Measurements from ENCODE around the gene TTLL10. TPM values are rescaled to one million over a fixed set of nuclear protein-coding genes. Genes with fewer than 3 reads are reported as not detected.

Gene TTLL10
- total and polyA plus RNA-seq, 2 of the 8 experiments (the other 6 are each of a cell fraction or from before 2014, with no cell fraction given): 1.1 to 1.7 TPM

DNA sequence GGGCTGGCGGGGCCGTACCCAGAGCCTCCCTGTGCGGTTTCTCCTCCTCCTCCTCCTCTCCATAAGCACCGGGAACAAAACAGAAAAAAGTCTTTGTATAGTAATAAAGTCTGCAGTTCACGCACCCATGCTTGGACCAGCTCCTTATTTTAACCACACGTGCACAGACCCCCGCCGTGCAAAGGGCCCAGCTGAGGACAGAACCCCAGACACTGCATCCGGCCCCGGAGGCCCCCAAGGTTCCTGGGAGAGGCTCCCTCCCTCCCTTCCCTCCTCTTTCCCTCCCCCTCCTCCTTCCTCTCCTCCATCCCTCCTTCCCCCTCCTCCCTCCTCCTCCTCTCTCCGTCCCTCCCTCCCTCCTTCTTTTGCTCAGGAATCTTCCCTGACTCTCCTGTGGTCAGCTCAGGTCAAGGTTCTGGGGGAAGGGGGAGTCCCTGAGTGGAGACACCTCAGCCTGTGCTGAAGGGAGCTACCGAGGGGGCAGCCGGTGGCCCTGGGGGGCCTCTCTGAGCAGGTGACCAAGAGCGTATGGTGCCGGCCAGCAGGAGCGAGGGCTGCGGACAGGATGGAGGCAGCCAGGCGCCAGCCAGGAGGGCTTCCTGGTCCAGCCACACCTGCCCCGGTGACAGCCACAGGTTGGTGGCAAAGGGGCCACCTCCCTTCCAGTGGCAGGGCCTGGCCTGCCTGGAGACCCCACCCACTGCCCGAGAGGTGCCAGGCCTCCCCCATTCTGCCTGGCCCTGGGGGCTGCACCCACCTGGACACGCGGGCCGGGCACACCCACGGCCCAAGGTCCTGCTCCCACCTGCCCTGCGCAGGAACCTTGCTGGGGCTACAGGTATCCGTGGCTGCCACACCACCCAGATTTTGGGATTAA, 3.2 kb upstream of the TTLL10 start (continued):
- no peak for TF ChIP-seq BCL11A (IDR thresholded peaks at IDR 0.05; ENCODE audit: low read depth in 2 of 2, low read length in 2 of 2)
- TF ChIP-seq, protein P1, sequence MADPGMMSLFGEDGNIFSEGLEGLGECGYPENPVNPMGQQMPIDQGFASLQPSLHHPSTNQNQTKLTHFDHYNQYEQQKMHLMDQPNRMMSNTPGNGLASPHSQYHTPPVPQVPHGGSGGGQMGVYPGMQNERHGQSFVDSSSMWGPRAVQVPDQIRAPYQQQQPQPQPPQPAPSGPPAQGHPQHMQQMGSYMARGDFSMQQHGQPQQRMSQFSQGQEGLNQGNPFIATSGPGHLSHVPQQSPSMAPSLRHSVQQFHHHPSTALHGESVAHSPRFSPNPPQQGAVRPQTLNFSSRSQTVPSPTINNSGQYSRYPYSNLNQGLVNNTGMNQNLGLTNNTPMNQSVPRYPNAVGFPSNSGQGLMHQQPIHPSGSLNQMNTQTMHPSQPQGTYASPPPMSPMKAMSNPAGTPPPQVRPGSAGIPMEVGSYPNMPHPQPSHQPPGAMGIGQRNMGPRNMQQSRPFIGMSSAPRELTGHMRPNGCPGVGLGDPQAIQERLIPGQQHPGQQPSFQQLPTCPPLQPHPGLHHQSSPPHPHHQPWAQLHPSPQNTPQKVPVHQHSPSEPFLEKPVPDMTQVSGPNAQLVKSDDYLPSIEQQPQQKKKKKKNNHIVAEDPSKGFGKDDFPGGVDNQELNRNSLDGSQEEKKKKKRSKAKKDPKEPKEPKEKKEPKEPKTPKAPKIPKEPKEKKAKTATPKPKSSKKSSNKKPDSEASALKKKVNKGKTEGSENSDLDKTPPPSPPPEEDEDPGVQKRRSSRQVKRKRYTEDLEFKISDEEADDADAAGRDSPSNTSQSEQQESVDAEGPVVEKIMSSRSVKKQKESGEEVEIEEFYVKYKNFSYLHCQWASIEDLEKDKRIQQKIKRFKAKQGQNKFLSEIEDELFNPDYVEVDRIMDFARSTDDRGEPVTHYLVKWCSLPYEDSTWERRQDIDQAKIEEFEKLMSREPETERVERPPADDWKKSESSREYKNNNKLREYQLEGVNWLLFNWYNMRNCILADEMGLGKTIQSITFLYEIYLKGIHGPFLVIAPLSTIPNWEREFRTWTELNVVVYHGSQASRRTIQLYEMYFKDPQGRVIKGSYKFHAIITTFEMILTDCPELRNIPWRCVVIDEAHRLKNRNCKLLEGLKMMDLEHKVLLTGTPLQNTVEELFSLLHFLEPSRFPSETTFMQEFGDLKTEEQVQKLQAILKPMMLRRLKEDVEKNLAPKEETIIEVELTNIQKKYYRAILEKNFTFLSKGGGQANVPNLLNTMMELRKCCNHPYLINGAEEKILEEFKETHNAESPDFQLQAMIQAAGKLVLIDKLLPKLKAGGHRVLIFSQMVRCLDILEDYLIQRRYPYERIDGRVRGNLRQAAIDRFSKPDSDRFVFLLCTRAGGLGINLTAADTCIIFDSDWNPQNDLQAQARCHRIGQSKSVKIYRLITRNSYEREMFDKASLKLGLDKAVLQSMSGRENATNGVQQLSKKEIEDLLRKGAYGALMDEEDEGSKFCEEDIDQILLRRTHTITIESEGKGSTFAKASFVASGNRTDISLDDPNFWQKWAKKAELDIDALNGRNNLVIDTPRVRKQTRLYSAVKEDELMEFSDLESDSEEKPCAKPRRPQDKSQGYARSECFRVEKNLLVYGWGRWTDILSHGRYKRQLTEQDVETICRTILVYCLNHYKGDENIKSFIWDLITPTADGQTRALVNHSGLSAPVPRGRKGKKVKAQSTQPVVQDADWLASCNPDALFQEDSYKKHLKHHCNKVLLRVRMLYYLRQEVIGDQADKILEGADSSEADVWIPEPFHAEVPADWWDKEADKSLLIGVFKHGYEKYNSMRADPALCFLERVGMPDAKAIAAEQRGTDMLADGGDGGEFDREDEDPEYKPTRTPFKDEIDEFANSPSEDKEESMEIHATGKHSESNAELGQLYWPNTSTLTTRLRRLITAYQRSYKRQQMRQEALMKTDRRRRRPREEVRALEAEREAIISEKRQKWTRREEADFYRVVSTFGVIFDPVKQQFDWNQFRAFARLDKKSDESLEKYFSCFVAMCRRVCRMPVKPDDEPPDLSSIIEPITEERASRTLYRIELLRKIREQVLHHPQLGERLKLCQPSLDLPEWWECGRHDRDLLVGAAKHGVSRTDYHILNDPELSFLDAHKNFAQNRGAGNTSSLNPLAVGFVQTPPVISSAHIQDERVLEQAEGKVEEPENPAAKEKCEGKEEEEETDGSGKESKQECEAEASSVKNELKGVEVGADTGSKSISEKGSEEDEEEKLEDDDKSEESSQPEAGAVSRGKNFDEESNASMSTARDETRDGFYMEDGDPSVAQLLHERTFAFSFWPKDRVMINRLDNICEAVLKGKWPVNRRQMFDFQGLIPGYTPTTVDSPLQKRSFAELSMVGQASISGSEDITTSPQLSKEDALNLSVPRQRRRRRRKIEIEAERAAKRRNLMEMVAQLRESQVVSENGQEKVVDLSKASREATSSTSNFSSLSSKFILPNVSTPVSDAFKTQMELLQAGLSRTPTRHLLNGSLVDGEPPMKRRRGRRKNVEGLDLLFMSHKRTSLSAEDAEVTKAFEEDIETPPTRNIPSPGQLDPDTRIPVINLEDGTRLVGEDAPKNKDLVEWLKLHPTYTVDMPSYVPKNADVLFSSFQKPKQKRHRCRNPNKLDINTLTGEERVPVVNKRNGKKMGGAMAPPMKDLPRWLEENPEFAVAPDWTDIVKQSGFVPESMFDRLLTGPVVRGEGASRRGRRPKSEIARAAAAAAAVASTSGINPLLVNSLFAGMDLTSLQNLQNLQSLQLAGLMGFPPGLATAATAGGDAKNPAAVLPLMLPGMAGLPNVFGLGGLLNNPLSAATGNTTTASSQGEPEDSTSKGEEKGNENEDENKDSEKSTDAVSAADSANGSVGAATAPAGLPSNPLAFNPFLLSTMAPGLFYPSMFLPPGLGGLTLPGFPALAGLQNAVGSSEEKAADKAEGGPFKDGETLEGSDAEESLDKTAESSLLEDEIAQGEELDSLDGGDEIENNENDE (IDR thresholded peaks at IDR 0.05; ENCODE audit: insufficient replicate concordance, low read length): no peak
- TF ChIP-seq ZNF274 (IDR thresholded peaks at IDR 0.05; ENCODE audit: borderline replicate concordance, extremely low read depth, low read length): no peak

All from H1 (cell line).